DMS153 treated with DMSO at 0.1 percent for 48 hours (cell line): ENCODE results near the gene RABGGTA.

Source experiments
- DNase-seq: peaks from one replicate; lab custom pipeline; 2025; ENCODE audit not compliant: unreplicated experiment; lab: John Stamatoyannopoulos, UW

RABGGTA gene

GRCh38 chr14:24307156-24307574 lies 35.8 kb upstream of the RABGGTA start:
- DNase-seq = no peak

DNA sequence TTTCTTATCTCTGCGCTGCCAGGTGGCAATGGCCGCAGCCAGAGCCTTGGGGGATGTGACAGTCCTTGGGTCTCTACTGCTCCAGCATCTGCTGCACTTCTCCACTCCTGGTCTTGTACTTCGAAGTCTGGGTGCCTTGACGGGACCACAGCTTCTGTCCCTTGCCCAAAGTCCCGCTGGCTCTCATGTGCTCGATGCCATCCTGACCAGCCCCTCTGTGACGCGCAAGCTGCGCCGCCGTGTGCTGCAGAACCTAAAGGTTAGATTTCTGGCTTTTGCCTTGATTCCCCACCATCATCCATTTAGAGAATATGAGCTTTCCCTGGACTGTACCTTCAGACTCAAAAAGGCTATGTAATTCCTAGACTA lies 32.6 kb upstream of the RABGGTA start:
- DNase-seq = no peak

GRCh38 chr14:24300326-24300980 lies 29.1 kb upstream of the RABGGTA start:
- no peak for DNase-seq

- DNase-seq = peak; percentile 67
Observed at GRCh38 chr14:24299255-24300191, 28.1 kb upstream of the RABGGTA start, which contains the start of the genes DHRS1 and NOP9. Gene DHRS1 (minus strand): TSS chr14:24299780. CDS start chr14:24299106, 674 bp downstream. Gene NOP9 (plus strand): TSS chr14:24299850. CDS start chr14:24299955, 105 bp downstream.

DNA sequence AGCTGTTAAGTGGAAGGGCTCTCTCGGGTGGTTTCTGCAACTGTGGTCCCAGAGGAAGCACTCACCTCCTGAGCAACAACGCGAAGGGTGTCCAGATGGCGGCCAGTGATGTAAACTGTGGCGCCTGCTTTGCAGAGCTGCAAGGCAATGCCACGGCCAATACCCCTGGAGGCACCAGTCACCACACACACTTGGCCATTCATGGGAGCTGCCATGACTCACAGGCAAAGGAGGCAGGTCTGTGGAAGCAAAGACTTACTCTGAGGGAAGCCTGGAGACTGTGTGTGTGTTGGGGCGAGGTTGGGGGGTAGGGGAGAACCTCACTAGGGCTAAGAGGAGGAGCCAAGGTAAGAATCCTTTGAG lies 27.5 kb upstream of the RABGGTA start:
- no peak for DNase-seq

- peak; percentile 17 for DNase-seq
Observed at GRCh38 chr14:24297190-24297964, 26.0 kb upstream of the RABGGTA start.

GRCh38 chr14:24296341-24297157 lies 25.2 kb upstream of the RABGGTA start:
- DNase-seq = peak; percentile 42

DNA sequence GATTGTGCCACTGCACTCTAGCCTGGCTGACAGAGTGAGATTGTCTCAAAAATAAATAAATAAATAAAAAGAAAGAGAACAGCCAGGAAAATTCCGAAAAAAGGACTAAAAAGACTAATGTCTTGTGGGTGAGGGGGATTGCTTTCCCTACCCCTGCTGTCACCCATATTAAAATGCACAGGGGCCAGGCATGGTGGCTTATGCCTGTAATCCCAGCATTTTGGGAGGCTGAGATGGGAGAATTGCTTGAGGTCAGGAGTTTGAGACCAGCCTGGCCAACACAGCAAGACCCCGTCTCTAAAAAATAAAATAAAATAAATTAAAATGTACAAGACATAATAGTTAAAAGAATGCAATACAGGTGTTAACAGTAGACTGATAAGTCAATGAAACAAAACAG lies 22.1 kb upstream of the RABGGTA start:
- no peak for DNase-seq

- no peak for DNase-seq
Observed at GRCh38 chr14:24292118-24292807, 20.9 kb upstream of the RABGGTA start.

GRCh38 chr14:24291446-24292117 lies 20.2 kb upstream of the RABGGTA start:
- DNase-seq = no peak

- DNase-seq = no peak
Observed at GRCh38 chr14:24290746-24291145, 19.3 kb upstream of the RABGGTA start.

GRCh38 chr14:24289649-24290280 lies 18.4 kb upstream of the RABGGTA start:
- DNase-seq = no peak

GRCh38 chr14:24286996-24287395 lies 15.6 kb upstream of the RABGGTA start:
- no peak for DNase-seq

- no peak for DNase-seq
Observed at GRCh38 chr14:24285351-24285750, 14.0 kb upstream of the RABGGTA start.

- DNase-seq = no peak
Observed at GRCh38 chr14:24284501-24285035, 13.2 kb upstream of the RABGGTA start.

- DNase-seq = no peak
Observed at GRCh38 chr14:24283796-24284460, 12.5 kb upstream of the RABGGTA start.

- DNase-seq = no peak
Observed at GRCh38 chr14:24282736-24283135, 11.3 kb upstream of the RABGGTA start.

GRCh38 chr14:24281636-24282035 lies 10.2 kb upstream of the RABGGTA start:
- DNase-seq = no peak
